Endometrial microvascular endothelial cells (primary cell): ENCODE measurements around the gene GPRIN3. TPM values are rescaled to one million over a fixed set of nuclear protein-coding genes. Genes with fewer than 3 reads are reported as not detected.

Source experiments
- in situ Hi-C: cut with HindIII; loops from 2 replicates; pipeline ENCODE4 v1.10.0; 2017; ENCODE audit warnings: low sequenced_read_pairs, low pct_unique_long_range_greater_than_20kb; ENCODE audit errors: inconsistent ontology term
- total RNA-seq: library from RNA; depleted of rRNA; stranded (reverse); fragments of >200 nt; gene quantifications from one replicate; pipeline ENCODE4 v1.2.3, GENCODE V29; 2015; ENCODE audit errors: inconsistent ontology term

The GPRIN3 gene
- total RNA-seq, 1 donor from 2014 or later = under 0.01 TPM

- in situ Hi-C loops = no loop called here
Measured at GRCh38 chr4:89196745-89197144, 110.9 kb downstream of the GPRIN3 start.

DNA sequence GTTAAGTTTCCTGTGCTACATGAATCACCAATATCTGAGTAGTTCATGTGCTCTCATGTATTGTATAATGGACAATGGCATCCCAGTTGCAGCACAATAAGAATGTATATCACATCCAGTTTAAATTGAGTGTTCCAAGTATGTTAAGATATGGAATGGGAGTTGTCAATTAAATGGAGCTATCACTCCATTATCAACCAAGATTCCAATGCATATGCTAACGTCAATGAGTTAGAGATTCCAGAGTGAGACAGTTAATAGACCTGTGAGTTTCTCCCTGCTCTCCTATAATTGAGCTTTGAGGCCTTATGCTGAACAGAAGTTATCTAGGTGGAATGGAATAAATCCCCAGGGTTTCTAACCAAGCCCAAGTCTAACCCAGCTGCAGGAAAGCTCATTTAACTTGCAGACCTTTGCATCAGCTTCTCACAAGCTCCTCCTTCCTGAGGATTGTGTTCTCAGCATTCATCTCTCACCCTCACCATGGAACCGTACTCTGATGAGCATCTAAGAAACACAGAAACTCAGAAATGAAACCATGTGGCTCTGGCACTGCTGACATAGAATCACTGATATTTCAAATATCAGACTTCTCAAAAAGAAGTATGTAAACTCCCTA, 111.4 kb downstream of the GPRIN3 start:
- in situ Hi-C loops = no loop called here

- in situ Hi-C loops = no loop called here
Measured at GRCh38 chr4:89193843-89194242, 113.8 kb downstream of the GPRIN3 start.

Other genes starting within 250 kb of the GPRIN3 start
- gene TIGD2, start 196.3 kb downstream of the GPRIN3 start, total RNA-seq = 3.5 TPM